Measurements from ENCODE around the gene RAB21. TPM values are rescaled to one million over a fixed set of nuclear protein-coding genes. Genes with fewer than 3 reads are reported as not detected.

The RAB21 gene
- total RNA-seq, 1 donor from 2014 or later: 31.4 TPM

GRCh38 chr12:71744522-71745300 is 10.0 kb upstream of the RAB21 start:
- no peak overlapping the region for H3K4me3 ChIP-seq
- TF ChIP-seq EZH2 (IDR thresholded peaks at IDR 0.05) (no peak), CTCF (IDR thresholded peaks at IDR 0.05) (no peak), EZH2phosphoT487 (IDR thresholded peaks at IDR 0.05) (no peak)
- no peak for DNase-seq (ENCODE audit: low spot score)
- H4K20me1 ChIP-seq (ENCODE audit: low read depth): no peaks in the 10 kb centered on the region
- no peaks in the 10 kb centered on the region for H3K79me2 ChIP-seq (ENCODE audit: low read depth)
- no peaks in the 10 kb centered on the region for H3K27me3 ChIP-seq
- H3K4me1 Mint-ChIP-seq: no peaks in the 10 kb centered on the region
- no peak overlapping the region for H2AFZ ChIP-seq (replicated peaks)
- H3F3A ChIP-seq (ENCODE audit: low read depth): no peaks in the 10 kb centered on the region
- no peak overlapping the region for H3K27ac Mint-ChIP-seq
- no peaks in the 10 kb centered on the region for H3K9me3 Mint-ChIP-seq
- peaks cover under 1% of the 10 kb centered on the region for H3K27me3 Mint-ChIP-seq (ENCODE audit: insufficient read depth, low read depth)
- no peak overlapping the region for H3K27ac ChIP-seq
- H3K36me3 ChIP-seq: no peaks in the 10 kb centered on the region
- H3K9me3 ChIP-seq (ENCODE audit: low read depth): no peaks in the 10 kb centered on the region
- H3K4me2 ChIP-seq: no peak overlapping the region
- no peak overlapping the region for H3K9ac ChIP-seq
- no peaks in the 10 kb centered on the region for H3K4me1 ChIP-seq
- H3K36me3 Mint-ChIP-seq: no peaks in the 10 kb centered on the region
- H3K4me3 Mint-ChIP-seq: no peak overlapping the region

- Mint-ChIP-seq H3K9me3 (no peaks in the 10 kb centered on the region), H3K4me3 (no peak overlapping the region), H3K36me3 (no peaks in the 10 kb centered on the region)
These were observed 7.6 kb upstream of the RAB21 start for GRCh38 chr12:71746974-71747611.

GRCh38 chr12:71748081-71748850 is 6.4 kb upstream of the RAB21 start:
- H4K20me1 ChIP-seq (ENCODE audit: low read depth): no peaks in the 10 kb centered on the region
- H3K4me2 ChIP-seq: no peak overlapping the region
- H2AFZ ChIP-seq (replicated peaks): no peak overlapping the region
- TF ChIP-seq CTCF (IDR thresholded peaks at IDR 0.05): no peak
- TF ChIP-seq EZH2phosphoT487 (IDR thresholded peaks at IDR 0.05): no peak
- no peak for TF ChIP-seq EZH2 (IDR thresholded peaks at IDR 0.05)
- no peaks in the 10 kb centered on the region for H3K27me3 ChIP-seq
- no peak overlapping the region for H3K4me3 ChIP-seq
- H3K36me3 Mint-ChIP-seq: no peaks in the 10 kb centered on the region
- H3K27ac ChIP-seq: no peak overlapping the region
- no peaks in the 10 kb centered on the region for H3K36me3 ChIP-seq
- H3K9ac ChIP-seq: no peak overlapping the region
- DNase-seq (ENCODE audit: low spot score): no peak
- H3K27ac Mint-ChIP-seq: no peak overlapping the region
- H3K4me1 Mint-ChIP-seq: no peaks in the 10 kb centered on the region
- no peaks in the 10 kb centered on the region for H3K9me3 Mint-ChIP-seq
- no peaks in the 10 kb centered on the region for H3K4me1 ChIP-seq
- peaks cover 2% of the 10 kb centered on the region for H3K27me3 Mint-ChIP-seq (ENCODE audit: insufficient read depth, low read depth)
- H3K9me3 ChIP-seq (ENCODE audit: low read depth): no peaks in the 10 kb centered on the region
- no peaks in the 10 kb centered on the region for H3F3A ChIP-seq (ENCODE audit: low read depth)
- H3K4me3 Mint-ChIP-seq: no peak overlapping the region
- H3K79me2 ChIP-seq (ENCODE audit: low read depth): no peaks in the 10 kb centered on the region

More at GRCh38 chr12:71746974-71747611, 7.6 kb upstream of the RAB21 start:
- H3K79me2 ChIP-seq (ENCODE audit: low read depth): no peaks in the 10 kb centered on the region
- no peak overlapping the region for H3K27ac ChIP-seq
- H3K9me3 ChIP-seq (ENCODE audit: low read depth): no peaks in the 10 kb centered on the region
- H3K27me3 ChIP-seq: no peaks in the 10 kb centered on the region
- TF ChIP-seq CTCF (IDR thresholded peaks at IDR 0.05) (peak; percentile 80), EZH2phosphoT487 (IDR thresholded peaks at IDR 0.05) (no peak), EZH2 (IDR thresholded peaks at IDR 0.05) (no peak)
- H4K20me1 ChIP-seq (ENCODE audit: low read depth): no peaks in the 10 kb centered on the region
- Mint-ChIP-seq H3K4me1 (no peaks in the 10 kb centered on the region), H3K27ac (no peak overlapping the region), H3K27me3 (ENCODE audit: insufficient read depth, low read depth) (peaks cover 2% of the 10 kb centered on the region)
- no peaks in the 10 kb centered on the region for H3K4me1 ChIP-seq
- H3K4me2 ChIP-seq: no peak overlapping the region
- no peak overlapping the region for H3K4me3 ChIP-seq
- H3K9ac ChIP-seq: no peak overlapping the region
- DNase-seq (ENCODE audit: low spot score): peak; percentile 59
- H3F3A ChIP-seq (ENCODE audit: low read depth): no peaks in the 10 kb centered on the region
- no peaks in the 10 kb centered on the region for H3K36me3 ChIP-seq
- H2AFZ ChIP-seq (replicated peaks): no peak overlapping the region

All from neural progenitor cell (in vitro differentiated cells).